ENCODE measurements around the gene CLK3.

CLK3 gene

DNA sequence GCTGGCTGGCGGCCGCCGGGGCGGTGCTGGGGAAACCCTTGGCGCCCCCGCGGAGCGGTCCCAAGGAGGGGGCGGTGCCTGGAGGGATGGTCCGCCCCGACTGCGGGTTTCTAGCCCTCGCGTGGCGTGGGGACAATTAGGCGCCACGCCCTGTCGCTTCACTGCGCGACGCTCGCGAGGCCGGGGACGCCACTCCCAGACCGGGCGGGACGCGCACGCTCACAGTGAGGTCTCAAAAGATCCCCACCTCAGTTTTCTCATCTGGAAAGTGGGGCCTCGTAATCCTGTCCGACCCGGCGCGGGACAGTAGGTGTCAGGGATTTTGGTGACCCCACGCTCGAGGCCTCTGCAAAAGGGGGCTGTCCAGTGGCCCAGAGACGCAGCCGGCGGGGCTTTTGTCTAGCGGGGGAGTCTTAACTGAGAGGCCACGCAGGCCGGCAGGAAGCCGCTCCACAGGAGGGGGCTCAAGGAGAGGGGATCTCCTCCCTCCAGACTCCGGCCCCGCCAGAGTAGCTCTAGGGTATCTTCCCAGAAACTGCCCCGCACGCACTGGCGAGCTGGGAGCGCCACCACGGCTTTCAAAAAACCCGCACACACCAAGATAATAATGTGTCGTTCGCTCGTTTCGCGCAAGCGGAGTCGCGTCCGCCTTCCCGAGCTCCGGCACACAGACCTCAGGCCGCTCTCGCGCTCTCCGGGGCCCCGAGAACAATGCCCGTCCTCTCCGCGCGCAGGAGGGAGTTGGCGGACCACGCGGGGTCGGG lies 710 bp upstream of the CLK3 start (continued):
- peak; percentile 74 for TF ChIP-seq SP2 (tag by site-specific recombination; IDR thresholded peaks at IDR 0.05)
- TF ChIP-seq ZFP41 (tag by site-specific recombination; IDR thresholded peaks at IDR 0.05; ENCODE audit: borderline replicate concordance): no peak
- no peak for TF ChIP-seq ZNF112 (tag by site-specific recombination; IDR thresholded peaks at IDR 0.05)
- no peak for TF ChIP-seq ZNF549 (tag by site-specific recombination; IDR thresholded peaks at IDR 0.05)
- TF ChIP-seq ZNF645 (tag by site-specific recombination; IDR thresholded peaks at IDR 0.05): no peak
- peak; percentile 34; the same call in 1 of the 2 replicates for TF ChIP-seq RBAK (tag by site-specific recombination; IDR thresholded peaks at IDR 0.05)
- no peak for TF ChIP-seq PRDM1 (tag by site-specific recombination; IDR thresholded peaks at IDR 0.05)
- peak; percentile 40; the same call in 1 of the 2 replicates for TF ChIP-seq ZNF146 (tag by site-specific recombination; IDR thresholded peaks at IDR 0.05)
- TF ChIP-seq, protein P1, sequence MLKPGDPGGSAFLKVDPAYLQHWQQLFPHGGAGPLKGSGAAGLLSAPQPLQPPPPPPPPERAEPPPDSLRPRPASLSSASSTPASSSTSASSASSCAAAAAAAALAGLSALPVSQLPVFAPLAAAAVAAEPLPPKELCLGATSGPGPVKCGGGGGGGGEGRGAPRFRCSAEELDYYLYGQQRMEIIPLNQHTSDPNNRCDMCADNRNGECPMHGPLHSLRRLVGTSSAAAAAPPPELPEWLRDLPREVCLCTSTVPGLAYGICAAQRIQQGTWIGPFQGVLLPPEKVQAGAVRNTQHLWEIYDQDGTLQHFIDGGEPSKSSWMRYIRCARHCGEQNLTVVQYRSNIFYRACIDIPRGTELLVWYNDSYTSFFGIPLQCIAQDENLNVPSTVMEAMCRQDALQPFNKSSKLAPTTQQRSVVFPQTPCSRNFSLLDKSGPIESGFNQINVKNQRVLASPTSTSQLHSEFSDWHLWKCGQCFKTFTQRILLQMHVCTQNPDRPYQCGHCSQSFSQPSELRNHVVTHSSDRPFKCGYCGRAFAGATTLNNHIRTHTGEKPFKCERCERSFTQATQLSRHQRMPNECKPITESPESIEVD (tag by site-specific recombination; IDR thresholded peaks at IDR 0.05): no peak
- TF ChIP-seq WT1 (tag by site-specific recombination; IDR thresholded peaks at IDR 0.05): peak; percentile 49
- TF ChIP-seq ZNF24 (tag by site-specific recombination; IDR thresholded peaks at IDR 0.05): peak; percentile 77
- TF ChIP-seq, protein P2, sequence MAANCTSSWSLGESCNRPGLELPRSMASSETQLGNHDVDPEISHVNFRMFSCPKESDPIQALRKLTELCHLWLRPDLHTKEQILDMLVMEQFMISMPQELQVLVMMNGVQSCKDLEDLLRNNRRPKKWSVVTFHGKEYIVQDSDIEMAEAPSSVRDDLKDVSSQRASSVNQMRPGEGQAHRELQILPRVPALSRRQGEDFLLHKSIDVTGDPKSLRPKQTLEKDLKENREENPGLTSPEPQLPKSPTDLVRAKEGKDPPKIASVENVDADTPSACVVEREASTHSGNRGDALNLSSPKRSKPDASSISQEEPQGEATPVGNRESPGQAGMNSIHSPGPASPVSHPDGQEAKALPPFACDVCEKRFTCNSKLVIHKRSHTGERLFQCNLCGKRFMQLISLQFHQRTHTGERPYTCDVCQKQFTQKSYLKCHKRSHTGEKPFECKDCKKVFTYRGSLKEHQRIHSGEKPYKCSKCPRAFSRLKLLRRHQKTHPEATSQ (tag by site-specific recombination; IDR thresholded peaks at IDR 0.05): peak; percentile 96
- no peak for TF ChIP-seq ZFP69B (tag by site-specific recombination; IDR thresholded peaks at IDR 0.05)
- TF ChIP-seq ZBTB48 (tag by site-specific recombination; IDR thresholded peaks at IDR 0.05): no peak
- peak; percentile 81 for TF ChIP-seq ZNF341 (tag by site-specific recombination; IDR thresholded peaks at IDR 0.05; ENCODE audit: low read depth)
- TF ChIP-seq ZSCAN16 (tag by site-specific recombination; IDR thresholded peaks at IDR 0.05): no peak; the same call in 1 of the 2 replicates
- TF ChIP-seq, protein P3, sequence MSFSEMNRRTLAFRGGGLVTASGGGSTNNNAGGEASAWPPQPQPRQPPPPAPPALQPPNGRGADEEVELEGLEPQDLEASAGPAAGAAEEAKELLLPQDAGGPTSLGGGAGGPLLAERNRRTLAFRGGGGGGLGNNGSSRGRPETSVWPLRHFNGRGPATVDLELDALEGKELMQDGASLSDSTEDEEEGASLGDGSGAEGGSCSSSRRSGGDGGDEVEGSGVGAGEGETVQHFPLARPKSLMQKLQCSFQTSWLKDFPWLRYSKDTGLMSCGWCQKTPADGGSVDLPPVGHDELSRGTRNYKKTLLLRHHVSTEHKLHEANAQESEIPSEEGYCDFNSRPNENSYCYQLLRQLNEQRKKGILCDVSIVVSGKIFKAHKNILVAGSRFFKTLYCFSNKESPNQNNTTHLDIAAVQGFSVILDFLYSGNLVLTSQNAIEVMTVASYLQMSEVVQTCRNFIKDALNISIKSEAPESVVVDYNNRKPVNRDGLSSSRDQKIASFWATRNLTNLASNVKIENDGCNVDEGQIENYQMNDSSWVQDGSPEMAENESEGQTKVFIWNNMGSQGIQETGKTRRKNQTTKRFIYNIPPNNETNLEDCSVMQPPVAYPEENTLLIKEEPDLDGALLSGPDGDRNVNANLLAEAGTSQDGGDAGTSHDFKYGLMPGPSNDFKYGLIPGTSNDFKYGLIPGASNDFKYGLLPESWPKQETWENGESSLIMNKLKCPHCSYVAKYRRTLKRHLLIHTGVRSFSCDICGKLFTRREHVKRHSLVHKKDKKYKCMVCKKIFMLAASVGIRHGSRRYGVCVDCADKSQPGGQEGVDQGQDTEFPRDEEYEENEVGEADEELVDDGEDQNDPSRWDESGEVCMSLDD (tag by site-specific recombination; IDR thresholded peaks at IDR 0.05): peak; percentile 27; the same call in 1 of the 2 replicates
- TF ChIP-seq, protein P4, sequence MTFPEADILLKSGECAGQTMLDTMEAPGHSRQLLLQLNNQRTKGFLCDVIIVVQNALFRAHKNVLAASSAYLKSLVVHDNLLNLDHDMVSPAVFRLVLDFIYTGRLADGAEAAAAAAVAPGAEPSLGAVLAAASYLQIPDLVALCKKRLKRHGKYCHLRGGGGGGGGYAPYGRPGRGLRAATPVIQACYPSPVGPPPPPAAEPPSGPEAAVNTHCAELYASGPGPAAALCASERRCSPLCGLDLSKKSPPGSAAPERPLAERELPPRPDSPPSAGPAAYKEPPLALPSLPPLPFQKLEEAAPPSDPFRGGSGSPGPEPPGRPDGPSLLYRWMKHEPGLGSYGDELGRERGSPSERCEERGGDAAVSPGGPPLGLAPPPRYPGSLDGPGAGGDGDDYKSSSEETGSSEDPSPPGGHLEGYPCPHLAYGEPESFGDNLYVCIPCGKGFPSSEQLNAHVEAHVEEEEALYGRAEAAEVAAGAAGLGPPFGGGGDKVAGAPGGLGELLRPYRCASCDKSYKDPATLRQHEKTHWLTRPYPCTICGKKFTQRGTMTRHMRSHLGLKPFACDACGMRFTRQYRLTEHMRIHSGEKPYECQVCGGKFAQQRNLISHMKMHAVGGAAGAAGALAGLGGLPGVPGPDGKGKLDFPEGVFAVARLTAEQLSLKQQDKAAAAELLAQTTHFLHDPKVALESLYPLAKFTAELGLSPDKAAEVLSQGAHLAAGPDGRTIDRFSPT (tag by site-specific recombination; IDR thresholded peaks at IDR 0.05): no peak
- TF ChIP-seq, protein P5, sequence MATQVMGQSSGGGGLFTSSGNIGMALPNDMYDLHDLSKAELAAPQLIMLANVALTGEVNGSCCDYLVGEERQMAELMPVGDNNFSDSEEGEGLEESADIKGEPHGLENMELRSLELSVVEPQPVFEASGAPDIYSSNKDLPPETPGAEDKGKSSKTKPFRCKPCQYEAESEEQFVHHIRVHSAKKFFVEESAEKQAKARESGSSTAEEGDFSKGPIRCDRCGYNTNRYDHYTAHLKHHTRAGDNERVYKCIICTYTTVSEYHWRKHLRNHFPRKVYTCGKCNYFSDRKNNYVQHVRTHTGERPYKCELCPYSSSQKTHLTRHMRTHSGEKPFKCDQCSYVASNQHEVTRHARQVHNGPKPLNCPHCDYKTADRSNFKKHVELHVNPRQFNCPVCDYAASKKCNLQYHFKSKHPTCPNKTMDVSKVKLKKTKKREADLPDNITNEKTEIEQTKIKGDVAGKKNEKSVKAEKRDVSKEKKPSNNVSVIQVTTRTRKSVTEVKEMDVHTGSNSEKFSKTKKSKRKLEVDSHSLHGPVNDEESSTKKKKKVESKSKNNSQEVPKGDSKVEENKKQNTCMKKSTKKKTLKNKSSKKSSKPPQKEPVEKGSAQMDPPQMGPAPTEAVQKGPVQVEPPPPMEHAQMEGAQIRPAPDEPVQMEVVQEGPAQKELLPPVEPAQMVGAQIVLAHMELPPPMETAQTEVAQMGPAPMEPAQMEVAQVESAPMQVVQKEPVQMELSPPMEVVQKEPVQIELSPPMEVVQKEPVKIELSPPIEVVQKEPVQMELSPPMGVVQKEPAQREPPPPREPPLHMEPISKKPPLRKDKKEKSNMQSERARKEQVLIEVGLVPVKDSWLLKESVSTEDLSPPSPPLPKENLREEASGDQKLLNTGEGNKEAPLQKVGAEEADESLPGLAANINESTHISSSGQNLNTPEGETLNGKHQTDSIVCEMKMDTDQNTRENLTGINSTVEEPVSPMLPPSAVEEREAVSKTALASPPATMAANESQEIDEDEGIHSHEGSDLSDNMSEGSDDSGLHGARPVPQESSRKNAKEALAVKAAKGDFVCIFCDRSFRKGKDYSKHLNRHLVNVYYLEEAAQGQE (tag by site-specific recombination; IDR thresholded peaks at IDR 0.05): no peak
- no peak for TF ChIP-seq BCL6B (tag by site-specific recombination; IDR thresholded peaks at IDR 0.05)
- no peak for TF ChIP-seq ZNF138 (tag by site-specific recombination; IDR thresholded peaks at IDR 0.05; ENCODE audit: borderline replicate concordance)
- peak; percentile 96 for TF ChIP-seq MZF1 (tag by site-specific recombination; IDR thresholded peaks at IDR 0.05; ENCODE audit: borderline replicate concordance)
- TF ChIP-seq TRIM28 (IDR thresholded peaks at IDR 0.05; ENCODE audit: borderline replicate concordance, low read length): no peak; the same call in 1 of the 2 replicates

Data from HEK293 (cell line).